ENCODE measurements around the gene PPIP5K2. TPM values are rescaled to one million over a fixed set of nuclear protein-coding genes. Genes with fewer than 3 reads are reported as not detected.

Gene PPIP5K2
- total RNA-seq, 6 donors from 2014 or later: 10.9 to 48.5 (median 34.7) TPM

GRCh38 chr5:103207653-103208052 is 87.6 kb downstream of the PPIP5K2 start:
- no peaks in the 10 kb centered on the region for H3K9me3 ChIP-seq
- TF ChIP-seq CTCF (IDR thresholded peaks at IDR 0.05) (no peak), POLR2AphosphoS5 (IDR thresholded peaks at IDR 0.05) (no peak), EP300 (IDR thresholded peaks at IDR 0.05) (no peak), POLR2A (IDR thresholded peaks at IDR 0.05) (no peak)
- no peak overlapping the region for H3K4me3 ChIP-seq
- H3K27me3 ChIP-seq: no peaks in the 10 kb centered on the region
- H3K4me1 ChIP-seq: peaks cover 0 to 4% (median 0%) of the 10 kb centered on the region in 4 donors
- no peak overlapping the region for H3K27ac ChIP-seq
- no peak for ATAC-seq (ENCODE audit: low FRiP score in 2 of 2)
- H3K36me3 ChIP-seq: peaks cover 0 to 18% (median 0%) of the 10 kb centered on the region in 4 donors
- no peak for DNase-seq

GRCh38 chr5:103208460-103208859 is 88.4 kb downstream of the PPIP5K2 start:
- no peak for TF ChIP-seq EP300 (IDR thresholded peaks at IDR 0.05)
- no peak for TF ChIP-seq POLR2A (IDR thresholded peaks at IDR 0.05)
- TF ChIP-seq POLR2AphosphoS5 (IDR thresholded peaks at IDR 0.05): no peak
- no peak for TF ChIP-seq CTCF (IDR thresholded peaks at IDR 0.05)
- 55 to 63% methylated on average over 2 of the region's 2 CpGs for WGBS, 2 donors

GRCh38 chr5:103209065-103209464 is 89.0 kb downstream of the PPIP5K2 start:
- H3K27me3 ChIP-seq: no peaks in the 10 kb centered on the region
- H3K4me1 ChIP-seq: peaks cover 0 to 4% (median 0%) of the 10 kb centered on the region in 4 donors
- H3K4me3 ChIP-seq: no peak overlapping the region
- no peak for ATAC-seq (ENCODE audit: low FRiP score in 2 of 2)
- TF ChIP-seq EP300 (IDR thresholded peaks at IDR 0.05) (no peak), CTCF (IDR thresholded peaks at IDR 0.05) (no peak), POLR2AphosphoS5 (IDR thresholded peaks at IDR 0.05) (no peak), POLR2A (IDR thresholded peaks at IDR 0.05) (no peak)
- DNase-seq: no peak
- peaks cover 0 to 18% (median 0%) of the 10 kb centered on the region in 4 donors for H3K36me3 ChIP-seq
- H3K27ac ChIP-seq: no peak overlapping the region
- H3K9me3 ChIP-seq: no peaks in the 10 kb centered on the region

More at GRCh38 chr5:103208460-103208859, 88.4 kb downstream of the PPIP5K2 start:
- Histone ChIP-seq H3K4me1 (peaks cover 0 to 4% (median 0%) of the 10 kb centered on the region in 4 donors), H3K27me3 (no peaks in the 10 kb centered on the region), H3K27ac (no peak overlapping the region), H3K4me3 (no peak overlapping the region), H3K9me3 (no peaks in the 10 kb centered on the region), H3K36me3 (peaks cover 0 to 18% (median 0%) of the 10 kb centered on the region in 4 donors)
- DNase-seq (no peak), ATAC-seq (ENCODE audit: low FRiP score in 2 of 2) (no peak)

GRCh38 chr5:103210952-103211351 is 90.9 kb downstream of the PPIP5K2 start:
- ATAC-seq (ENCODE audit: low FRiP score in 2 of 2) (no peak), DNase-seq (no peak)
- 95% methylated on average over 2 of the region's 2 CpGs for WGBS, 2 donors
- Histone ChIP-seq H3K36me3 (peaks cover 0 to 10% (median 0%) of the 10 kb centered on the region in 4 donors), H3K27me3 (no peaks in the 10 kb centered on the region), H3K9me3 (no peaks in the 10 kb centered on the region), H3K27ac (no peak overlapping the region), H3K4me3 (no peak overlapping the region), H3K4me1 (peaks cover 0 to 4% (median 0%) of the 10 kb centered on the region in 4 donors)
- TF ChIP-seq POLR2AphosphoS5 (IDR thresholded peaks at IDR 0.05) (no peak), CTCF (IDR thresholded peaks at IDR 0.05) (no peak), POLR2A (IDR thresholded peaks at IDR 0.05) (no peak), EP300 (IDR thresholded peaks at IDR 0.05) (no peak)

Measured in upper lobe of left lung (tissue), 6 donors.